Activated T-helper 17 cell treated with anti-CD3 and anti-CD28 coated beads, Interleukin-2, amount 50 U/mL, for 72 hours (primary cell): ENCODE measurements around the gene NMU. TPM values are rescaled to one million over a fixed set of nuclear protein-coding genes. Genes with fewer than 3 reads are reported as not detected.
"Not testable (repeated sequence)": the region's sequence is repeated elsewhere in the genome, so short reads cannot be mapped to it uniquely, and the experiment has no call there.

Source experiments
- ATAC-seq: fragments of 150-1000 bp; cut with Tn5 transposase; replicated peaks from 2 replicates; pipeline ENCODE4 v1.10.0; 2021; ENCODE audit warnings: mild to moderate bottlenecking, moderate library complexity
- H3K27ac Mint-ChIP-seq: one replicate; pipeline ENCODE4 v1.8.0; 2022; ENCODE audit warnings: mixed read lengths
- H3K27me3 Mint-ChIP-seq: one replicate; pipeline ENCODE4 v1.8.0; 2022; ENCODE audit warnings: mixed read lengths
- H3K36me3 Mint-ChIP-seq: one replicate; pipeline ENCODE4 v1.8.0; 2022; ENCODE audit warnings: low read depth, mild to moderate bottlenecking, mixed read lengths
- H3K4me1 Mint-ChIP-seq: one replicate; pipeline ENCODE4 v1.8.0; 2022; ENCODE audit warnings: mixed read lengths
- H3K4me3 Mint-ChIP-seq: one replicate; pipeline ENCODE4 v1.8.0; 2022; ENCODE audit warnings: mild to moderate bottlenecking, mixed read lengths
- H3K9me3 Mint-ChIP-seq: one replicate; pipeline ENCODE4 v1.8.0; 2022; ENCODE audit warnings: mixed read lengths
- total RNA-seq, 2 donors: library from RNA; stranded (reverse); gene quantifications; one replicate each; pipeline ENCODE4 v1.2.3, GENCODE V29; 2022

Gene NMU, protein sequence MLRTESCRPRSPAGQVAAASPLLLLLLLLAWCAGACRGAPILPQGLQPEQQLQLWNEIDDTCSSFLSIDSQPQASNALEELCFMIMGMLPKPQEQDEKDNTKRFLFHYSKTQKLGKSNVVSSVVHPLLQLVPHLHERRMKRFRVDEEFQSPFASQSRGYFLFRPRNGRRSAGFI
- total RNA-seq, result 1 to 10 TPM in 1 of 2 donors, under 1 TPM in 1; 0.53 to 1.0 TPM

DNA sequence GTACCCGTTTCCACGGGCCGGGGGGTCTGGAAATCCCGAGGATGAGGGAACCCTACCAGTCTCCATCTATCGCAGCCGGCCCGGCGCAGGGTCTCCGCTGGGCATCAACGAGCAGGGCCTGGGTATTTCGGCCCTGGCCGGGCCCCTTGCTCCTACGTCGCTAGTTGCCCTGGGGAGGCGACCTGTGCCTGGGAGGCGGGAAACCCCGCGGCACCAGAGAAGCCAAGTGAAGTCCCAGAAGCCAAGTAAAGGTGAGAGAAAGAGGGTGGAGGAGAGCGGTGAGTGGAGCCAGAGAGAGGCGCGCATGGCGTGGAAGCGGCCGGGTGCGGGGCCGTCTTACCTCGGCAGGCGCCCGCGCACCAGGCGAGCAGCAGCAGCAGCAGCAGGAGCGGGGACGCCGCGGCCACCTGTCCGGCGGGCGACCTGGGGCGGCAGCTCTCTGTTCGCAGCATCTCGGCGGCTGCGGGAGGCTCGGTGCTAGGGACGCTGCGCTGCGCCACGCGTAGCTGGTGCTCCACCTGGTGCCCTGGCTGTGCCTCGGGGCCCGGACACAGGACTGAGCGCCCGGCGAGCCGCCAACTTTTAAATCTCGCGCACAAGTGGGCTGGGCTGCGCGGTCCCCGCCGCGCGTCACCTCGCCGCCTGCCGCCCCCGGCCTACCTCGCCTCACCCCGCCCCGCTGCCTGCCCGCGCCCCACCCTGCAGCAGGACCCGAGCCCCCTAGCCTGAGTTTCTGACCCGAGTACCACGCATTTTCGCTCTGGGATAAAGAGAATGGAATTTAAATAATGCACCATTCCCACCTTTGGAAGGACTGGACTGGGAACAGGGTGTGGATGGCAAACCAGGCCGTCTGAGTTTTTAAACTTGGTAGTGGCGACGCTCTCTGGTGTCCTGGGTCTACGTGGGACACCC lies at the start of gene NMU:
NMU (minus strand) TSS at position 558 of the 915 bp plus-strand sequence; CDS start at position 452, 106 bp downstream.
- peak; percentile 87 for ATAC-seq
- Mint-ChIP-seq H3K9me3 (no peaks in the 10 kb centered on the region), H3K36me3 (no peaks in the 10 kb centered on the region), H3K4me3 (peak within 1 kb of the TSS; percentile 74), H3K27me3 (peaks cover 46% of the 10 kb centered on the region), H3K4me1 (peaks cover 12% of the 10 kb centered on the region), H3K27ac (no peak within 1 kb of the TSS)

DNA sequence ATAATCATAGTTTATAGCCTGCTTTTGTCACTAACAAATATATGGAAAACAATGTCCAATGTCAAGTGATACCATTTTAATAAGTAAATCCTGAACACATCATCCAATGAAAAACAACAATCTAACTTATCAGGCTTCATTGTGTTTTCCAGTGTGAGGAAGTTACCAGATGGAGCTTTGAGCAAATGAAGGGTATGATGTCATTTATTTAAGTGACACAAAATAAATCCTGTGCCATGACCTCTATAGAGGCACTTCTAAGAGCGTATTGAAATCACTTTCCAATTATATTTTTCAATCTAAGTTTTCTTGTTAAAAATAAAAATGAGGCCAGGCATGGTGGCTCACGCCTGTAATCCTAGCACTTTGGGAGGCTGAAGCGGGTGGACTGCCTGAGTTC lies 48.2 kb upstream of the NMU start:
- Mint-ChIP-seq H3K9me3 (peaks cover 5% of the 10 kb centered on the region), H3K4me3 (no peak overlapping the region), H3K27ac (no peak overlapping the region), H3K36me3 (no peaks in the 10 kb centered on the region), H3K27me3 (no peaks in the 10 kb centered on the region), H3K4me1 (no peaks in the 10 kb centered on the region)
- no peak for ATAC-seq

DNA sequence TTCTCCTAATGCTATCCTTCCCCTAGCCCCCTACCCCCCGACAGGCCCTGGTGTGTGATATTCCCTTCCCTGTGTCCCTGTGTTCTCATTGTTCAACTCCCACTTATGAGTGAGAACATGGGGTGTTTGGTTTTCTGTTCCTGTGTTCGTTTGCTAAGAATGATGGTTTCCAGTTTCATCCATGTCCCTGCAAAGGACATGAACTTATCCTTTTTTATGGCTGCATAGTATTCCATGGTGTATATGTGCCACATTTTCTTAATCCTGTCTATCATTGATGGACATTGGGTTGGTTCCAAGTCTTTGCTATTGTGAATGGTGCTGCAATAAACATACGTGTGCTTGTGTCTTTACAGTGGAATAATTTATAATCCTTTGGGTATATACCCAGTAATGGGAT lies 46.7 kb upstream of the NMU start:
- not testable (repeated sequence) for H3K27ac Mint-ChIP-seq, H3K4me1 Mint-ChIP-seq, H3K4me3 Mint-ChIP-seq, H3K27me3 Mint-ChIP-seq, H3K36me3 Mint-ChIP-seq, H3K9me3 Mint-ChIP-seq, ATAC-seq

DNA sequence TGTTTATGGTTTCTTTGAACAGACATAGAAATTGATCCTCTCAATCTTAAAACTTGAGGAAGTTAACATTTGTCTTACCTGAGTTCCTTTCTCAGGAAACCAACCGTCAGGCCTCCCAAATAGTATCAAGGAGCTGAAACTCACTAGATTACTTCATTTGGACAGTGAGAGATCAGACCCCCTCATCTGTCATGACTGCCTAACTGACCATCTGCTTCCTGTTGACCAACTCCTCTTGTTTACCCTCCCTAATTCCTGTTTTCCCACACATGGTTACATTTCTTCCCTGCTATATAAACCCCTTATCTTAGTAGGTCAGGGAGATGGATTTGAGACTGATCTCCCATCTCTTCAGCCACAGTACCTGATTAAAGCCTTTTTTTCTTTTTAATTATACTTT lies 46.2 kb upstream of the NMU start:
- H3K4me1 Mint-ChIP-seq, result no peaks in the 10 kb centered on the region
- peaks cover 5% of the 10 kb centered on the region for H3K9me3 Mint-ChIP-seq
- H3K27ac Mint-ChIP-seq, result no peak overlapping the region
- H3K4me3 Mint-ChIP-seq, result no peak overlapping the region
- H3K27me3 Mint-ChIP-seq, result no peaks in the 10 kb centered on the region
- no peaks in the 10 kb centered on the region for H3K36me3 Mint-ChIP-seq
- ATAC-seq, result no peak

DNA sequence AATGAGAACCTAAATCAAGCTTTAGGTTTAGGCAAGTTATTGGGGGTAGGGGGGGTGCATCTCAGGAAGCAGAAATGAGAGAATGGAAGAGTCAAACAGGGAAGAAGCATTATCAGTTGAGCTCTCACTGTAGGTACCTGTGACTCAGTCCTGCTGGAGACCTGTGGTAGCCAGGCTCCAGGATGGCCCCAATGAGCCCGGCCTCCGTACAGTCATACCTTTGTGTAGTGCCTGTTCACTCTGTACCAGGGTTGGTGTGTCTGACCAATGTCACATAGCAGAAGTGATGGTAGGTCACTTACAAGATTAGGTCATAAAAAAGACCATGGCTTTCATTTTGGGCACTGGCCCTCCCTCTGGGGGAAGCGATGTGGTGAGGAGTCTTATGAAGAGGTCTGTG lies 45.3 kb upstream of the NMU start:
- peak; percentile 32 for ATAC-seq
- no peaks in the 10 kb centered on the region for H3K4me1 Mint-ChIP-seq
- H3K27ac Mint-ChIP-seq, result no peak overlapping the region
- no peaks in the 10 kb centered on the region for H3K36me3 Mint-ChIP-seq
- H3K27me3 Mint-ChIP-seq, result no peaks in the 10 kb centered on the region
- no peak overlapping the region for H3K4me3 Mint-ChIP-seq
- H3K9me3 Mint-ChIP-seq, result peaks cover 5% of the 10 kb centered on the region

DNA sequence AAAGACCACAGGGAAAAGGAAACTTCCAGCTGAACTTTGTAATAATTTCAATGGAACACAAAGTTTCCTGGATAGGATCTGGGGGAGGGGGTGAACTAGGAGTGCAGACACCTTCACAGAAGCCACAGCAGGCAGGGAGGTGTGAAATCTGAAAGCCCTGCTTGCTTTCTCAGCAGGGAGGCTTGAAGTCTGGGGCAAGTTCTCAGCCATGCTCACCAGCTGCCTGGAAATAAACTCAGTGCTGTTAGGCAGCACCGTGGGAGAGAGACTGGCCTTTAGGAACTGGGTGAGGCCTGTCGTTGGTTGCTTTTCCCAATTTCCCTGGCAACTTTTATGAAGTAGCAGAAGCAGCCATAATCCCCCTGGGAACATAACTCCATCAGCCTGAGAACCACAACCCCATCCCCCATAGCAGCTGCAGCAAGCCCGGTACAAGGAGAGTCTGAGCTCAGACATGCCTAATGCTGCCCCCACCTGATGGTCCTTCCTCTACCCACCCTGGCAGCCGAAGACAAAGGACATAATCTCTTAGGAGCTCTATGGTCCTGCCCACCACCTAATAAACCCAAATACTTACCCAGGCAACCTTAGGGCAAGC lies 39.2 kb upstream of the NMU start:
- no peak for ATAC-seq
- no peaks in the 10 kb centered on the region for H3K36me3 Mint-ChIP-seq
- H3K9me3 Mint-ChIP-seq, result peaks cover 5% of the 10 kb centered on the region
- H3K27me3 Mint-ChIP-seq, result peaks cover 4% of the 10 kb centered on the region
- no peak overlapping the region for H3K27ac Mint-ChIP-seq
- H3K4me3 Mint-ChIP-seq, result no peak overlapping the region
- H3K4me1 Mint-ChIP-seq, result no peaks in the 10 kb centered on the region

DNA sequence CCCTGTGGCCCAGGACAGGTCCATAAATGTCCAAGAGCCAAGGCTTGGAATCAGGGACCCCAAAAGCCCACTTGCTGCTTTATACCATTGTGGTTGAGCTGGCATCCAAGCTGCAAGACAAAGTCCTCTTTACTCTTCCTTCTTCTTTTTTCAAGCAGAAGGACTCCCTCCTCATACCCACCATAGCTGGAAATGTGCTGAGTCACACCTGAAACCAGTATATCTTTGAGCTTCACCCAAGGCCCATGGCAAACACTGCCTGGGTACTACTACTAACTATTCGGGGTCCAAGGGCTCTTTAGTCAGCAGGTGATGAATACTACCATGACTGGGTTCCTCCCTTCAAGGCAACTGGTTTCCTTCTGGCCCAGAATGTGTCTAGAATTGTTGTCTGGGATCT lies 37.3 kb upstream of the NMU start:
- no peaks in the 10 kb centered on the region for H3K36me3 Mint-ChIP-seq
- no peaks in the 10 kb centered on the region for H3K9me3 Mint-ChIP-seq
- no peak overlapping the region for H3K27ac Mint-ChIP-seq
- no peak for ATAC-seq
- H3K4me1 Mint-ChIP-seq, result no peaks in the 10 kb centered on the region
- no peak overlapping the region for H3K4me3 Mint-ChIP-seq
- H3K27me3 Mint-ChIP-seq, result peaks cover 14% of the 10 kb centered on the region

DNA sequence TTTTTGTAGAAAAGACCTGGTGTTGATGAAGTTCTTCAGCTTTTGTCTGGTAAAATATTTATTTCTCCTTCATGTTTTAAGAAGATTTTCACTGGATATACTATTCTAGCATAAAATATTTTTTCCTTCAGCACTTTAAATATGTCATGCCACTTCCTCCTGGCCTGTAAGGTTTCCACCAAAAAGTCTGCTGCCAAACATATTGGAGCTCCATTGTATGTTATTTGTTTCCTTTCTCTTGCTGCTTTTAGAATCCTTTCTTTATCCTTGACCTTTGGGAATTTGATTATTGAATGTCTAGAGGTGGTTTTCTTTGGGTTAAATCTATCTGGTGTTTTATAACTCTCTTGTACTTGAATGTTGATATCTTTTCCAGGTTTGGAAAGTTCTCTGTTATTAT lies 35.6 kb upstream of the NMU start:
- Mint-ChIP-seq H3K36me3 (no peaks in the 10 kb centered on the region), H3K27ac (no peak overlapping the region), H3K4me1 (no peaks in the 10 kb centered on the region), H3K27me3 (peaks cover 24% of the 10 kb centered on the region), H3K4me3 (no peak overlapping the region), H3K9me3 (no peaks in the 10 kb centered on the region)
- no peak for ATAC-seq

DNA sequence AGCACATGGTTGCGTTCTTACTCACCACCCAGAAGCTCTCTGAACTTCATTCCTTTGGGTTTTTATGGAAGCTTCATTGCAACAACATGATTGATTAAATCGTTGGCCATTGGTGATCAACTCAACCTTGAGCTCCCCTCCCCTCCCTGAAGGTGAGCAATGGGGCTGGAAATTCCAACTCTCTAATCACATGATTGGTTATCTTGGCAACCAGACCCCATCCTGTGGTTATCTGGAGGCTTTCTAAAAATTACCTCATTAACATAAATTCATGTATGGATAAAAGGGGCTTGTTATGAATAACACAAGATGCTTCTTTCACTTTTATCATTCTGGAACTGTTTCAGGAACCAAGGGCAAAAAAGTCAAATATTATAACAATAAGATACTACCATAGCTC lies 34.6 kb upstream of the NMU start:
- Mint-ChIP-seq H3K4me1 (no peaks in the 10 kb centered on the region), H3K36me3 (no peaks in the 10 kb centered on the region), H3K4me3 (no peak overlapping the region), H3K27ac (no peak overlapping the region), H3K27me3 (peaks cover 26% of the 10 kb centered on the region), H3K9me3 (no peaks in the 10 kb centered on the region)
- no peak for ATAC-seq

DNA sequence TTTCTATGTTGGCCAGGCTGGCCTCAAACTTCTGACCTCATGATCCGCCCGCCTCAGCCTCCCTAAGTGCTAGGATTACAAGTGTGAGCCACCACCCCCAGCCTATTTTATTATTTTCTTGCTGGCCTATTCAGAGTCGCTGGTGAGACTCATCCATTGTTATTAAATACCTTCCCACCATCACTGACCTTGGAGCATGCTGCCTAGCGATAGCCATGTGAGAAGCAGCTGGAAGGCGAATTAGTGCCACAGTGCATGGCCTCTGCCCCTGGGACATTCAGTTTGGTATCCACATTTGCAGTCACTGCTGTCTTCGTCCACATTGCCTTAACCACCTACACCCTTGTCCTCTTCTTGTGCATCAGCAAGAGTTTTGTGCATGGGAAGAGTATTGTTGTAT lies 32.4 kb upstream of the NMU start:
- Mint-ChIP-seq H3K27me3 (peaks cover 23% of the 10 kb centered on the region), H3K9me3 (no peaks in the 10 kb centered on the region), H3K36me3 (no peaks in the 10 kb centered on the region), H3K4me1 (no peaks in the 10 kb centered on the region), H3K4me3 (no peak overlapping the region), H3K27ac (no peak overlapping the region)
- no peak for ATAC-seq

DNA sequence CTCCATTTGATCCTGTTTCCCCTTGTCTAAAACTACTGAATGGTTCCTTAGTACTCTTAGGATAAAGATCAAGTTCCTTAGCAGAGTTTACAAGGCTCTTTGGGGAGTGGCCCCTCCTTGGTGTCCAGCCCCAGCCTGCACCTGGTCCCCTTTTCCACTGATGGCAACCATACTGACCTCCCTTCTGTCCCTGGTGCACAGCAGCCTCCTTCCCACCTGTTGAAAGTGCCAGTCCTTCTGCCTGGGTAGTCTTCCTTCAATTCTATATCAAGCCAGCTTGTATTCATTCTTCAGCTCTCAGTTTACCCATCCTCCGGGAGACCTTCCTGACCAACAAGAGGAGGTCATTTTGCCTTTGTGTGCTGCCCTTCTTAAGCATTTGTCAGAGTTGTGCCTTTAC lies 30.4 kb upstream of the NMU start:
- Mint-ChIP-seq H3K4me1 (no peaks in the 10 kb centered on the region), H3K27me3 (peaks cover 23% of the 10 kb centered on the region), H3K27ac (no peak overlapping the region), H3K9me3 (no peaks in the 10 kb centered on the region), H3K4me3 (no peak overlapping the region), H3K36me3 (no peaks in the 10 kb centered on the region)
- ATAC-seq, result no peak

DNA sequence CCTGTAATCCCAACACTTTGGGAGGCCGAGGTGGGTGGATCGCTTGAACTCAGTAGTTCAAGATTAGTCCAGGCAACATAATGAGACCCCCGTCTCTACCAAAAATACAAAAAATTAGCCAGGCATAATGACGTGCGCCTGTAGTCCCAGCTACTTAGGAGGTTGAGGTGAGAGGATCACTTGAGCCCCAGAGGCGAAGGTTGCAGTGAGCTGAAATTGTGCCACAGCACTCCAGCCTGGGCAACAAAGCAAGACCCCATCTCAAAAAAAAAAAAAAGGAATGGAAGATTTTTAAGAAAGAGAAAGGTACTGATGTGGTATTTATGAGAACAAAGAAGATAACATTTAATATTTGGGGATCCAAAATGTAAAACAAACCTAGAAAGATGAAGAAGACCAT lies 27.0 kb upstream of the NMU start:
- no peaks in the 10 kb centered on the region for H3K36me3 Mint-ChIP-seq
- H3K4me1 Mint-ChIP-seq, result no peaks in the 10 kb centered on the region
- peaks cover 11% of the 10 kb centered on the region for H3K27me3 Mint-ChIP-seq
- no peak for ATAC-seq
- no peak overlapping the region for H3K4me3 Mint-ChIP-seq
- no peak overlapping the region for H3K27ac Mint-ChIP-seq
- no peaks in the 10 kb centered on the region for H3K9me3 Mint-ChIP-seq

DNA sequence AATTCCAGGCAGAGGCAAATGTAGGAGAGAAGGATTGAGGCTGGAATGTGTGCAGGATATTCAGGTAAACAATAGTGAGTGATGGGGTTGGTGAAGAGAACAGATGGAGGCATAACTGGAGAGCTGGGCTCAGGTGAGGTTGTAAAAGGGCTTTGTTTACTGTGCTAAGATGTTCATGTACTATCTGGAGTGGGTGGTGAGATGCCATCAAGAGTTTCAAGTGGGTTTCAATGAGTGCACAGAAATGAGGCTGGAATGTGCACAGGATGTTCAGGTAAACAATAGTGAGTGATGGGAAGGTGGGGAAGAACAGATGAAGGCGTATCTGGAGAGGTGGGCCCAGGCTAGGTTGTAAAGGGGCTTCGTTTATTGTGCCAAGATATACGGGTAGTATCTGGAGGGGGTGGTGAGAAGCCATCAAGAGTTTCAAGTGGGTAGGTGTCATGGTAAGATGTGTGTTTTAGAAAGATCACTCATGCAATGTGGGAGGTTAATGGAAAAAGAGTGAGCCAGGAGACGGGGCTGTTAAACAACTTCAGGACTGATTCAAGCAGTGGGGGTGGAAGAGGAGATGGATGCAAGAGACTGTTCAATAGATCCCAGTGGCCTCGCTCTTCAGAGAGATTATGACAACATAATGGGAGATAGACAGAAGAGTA lies 25.4 kb upstream of the NMU start:
- Mint-ChIP-seq H3K9me3 (no peaks in the 10 kb centered on the region), H3K36me3 (no peaks in the 10 kb centered on the region), H3K4me1 (no peaks in the 10 kb centered on the region), H3K27ac (peak overlapping the region; percentile 1), H3K4me3 (no peak overlapping the region), H3K27me3 (peaks cover 3% of the 10 kb centered on the region)
- ATAC-seq, result peak; percentile 82

DNA sequence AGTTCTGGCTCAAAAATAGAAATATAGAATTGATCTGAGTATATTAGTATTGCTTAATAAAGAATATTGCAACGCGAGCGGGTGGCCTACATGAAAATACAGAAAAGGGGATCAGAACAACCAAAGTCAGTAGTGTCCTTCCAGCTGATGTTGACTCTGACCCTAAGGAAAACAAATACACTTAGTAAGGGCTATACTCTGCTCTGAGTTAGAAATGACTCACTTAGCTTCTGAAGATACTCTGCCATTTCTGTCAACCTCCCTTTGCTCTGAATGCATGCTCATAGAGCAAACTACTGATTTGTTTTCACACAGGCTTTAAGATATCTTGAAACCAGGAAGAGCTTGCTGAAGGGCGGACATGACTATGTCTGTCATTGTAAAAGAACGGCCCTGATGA lies 22.6 kb upstream of the NMU start:
- no peak overlapping the region for H3K4me3 Mint-ChIP-seq
- no peak overlapping the region for H3K27ac Mint-ChIP-seq

More for the DNA sequence above, 22.6 kb upstream of the NMU start:
- ATAC-seq, result no peak
- no peaks in the 10 kb centered on the region for H3K9me3 Mint-ChIP-seq
- peaks cover 8% of the 10 kb centered on the region for H3K27me3 Mint-ChIP-seq
- no peaks in the 10 kb centered on the region for H3K36me3 Mint-ChIP-seq
- H3K4me1 Mint-ChIP-seq, result no peaks in the 10 kb centered on the region
